Parathyroid adenoma (tissue), 2 donors: ENCODE data around the gene PTTG1IP.

ENCODE experiments used
- H2AFZ ChIP-seq: fragments of 300-600 bp; sonication (generic); one replicate; pipeline ENCODE4 v1.7.0; 2017; ENCODE audit warnings: antibody characterized with exemption, mild to moderate bottlenecking
- H3K27ac ChIP-seq: fragments of 300-600 bp; sonication (generic); one replicate; pipeline ENCODE4 v1.7.0; 2017
- H3K27me3 ChIP-seq: fragments of 300-600 bp; sonication (generic); one replicate; pipeline ENCODE4 v1.7.0; 2017; ENCODE audit warnings: low read length; ENCODE audit not compliant: control insufficient read depth, insufficient read depth
- H3K36me3 ChIP-seq: fragments of 300-600 bp; sonication (generic); one replicate; pipeline ENCODE4 v1.7.0; 2017; ENCODE audit warnings: low read length; ENCODE audit not compliant: control insufficient read depth, insufficient read depth
- H3K4me1 ChIP-seq: fragments of 300-600 bp; sonication (generic); one replicate; pipeline ENCODE4 v1.7.0; 2017; ENCODE audit warnings: control low read depth
- H3K4me2 ChIP-seq: fragments of 300-600 bp; sonication (generic); one replicate; pipeline ENCODE4 v1.7.0; 2017; ENCODE audit warnings: low read length
- H3K4me3 ChIP-seq: fragments of 300-600 bp; sonication (generic); one replicate; pipeline ENCODE4 v1.7.0; 2017; ENCODE audit warnings: low read depth, low read length
- H3K79me2 ChIP-seq: fragments of 300-600 bp; sonication (generic); one replicate; pipeline ENCODE4 v1.7.0; 2017; ENCODE audit warnings: control low read depth
- H3K9ac ChIP-seq: fragments of 300-600 bp; sonication (generic); one replicate; pipeline ENCODE4 v1.7.0; 2017; ENCODE audit warnings: mild to moderate bottlenecking
- H3K9me3 ChIP-seq: fragments of 300-600 bp; sonication (generic); one replicate; pipeline ENCODE4 v1.7.0; 2017; ENCODE audit warnings: low read length; ENCODE audit not compliant: control insufficient read depth
- CTCF ChIP-seq: fragments of 300-600 bp; sonication (generic); IDR thresholded peaks from one replicate; pipeline ENCODE4 v1.7.0; 2017; ENCODE audit warnings: antibody characterized with exemption, mild to moderate bottlenecking
- donor health status: primary hyperparathyroidism.

Gene PTTG1IP

GRCh38 chr21:44892536-44893277 lies 19.2 kb upstream of the PTTG1IP start:
- no peak overlapping the region for H2AFZ ChIP-seq
- peak; percentile 44 for TF ChIP-seq CTCF
- no peak overlapping the region for H3K9ac ChIP-seq
- H3K27ac ChIP-seq, result no peak overlapping the region
- H3K79me2 ChIP-seq, result no peaks in the 10 kb centered on the region
- H3K9me3 ChIP-seq, result no peaks in the 10 kb centered on the region
- no peak overlapping the region for H3K4me3 ChIP-seq
- no peaks in the 10 kb centered on the region for H3K27me3 ChIP-seq
- H3K4me2 ChIP-seq, result no peak overlapping the region
- H3K36me3 ChIP-seq, result no peaks in the 10 kb centered on the region
- H3K4me1 ChIP-seq, result no peaks in the 10 kb centered on the region

GRCh38 chr21:44892095-44892494 lies 18.6 kb upstream of the PTTG1IP start:
- H2AFZ ChIP-seq, result no peak overlapping the region
- H3K4me2 ChIP-seq, result no peak overlapping the region
- H3K27ac ChIP-seq, result no peak overlapping the region
- no peaks in the 10 kb centered on the region for H3K4me1 ChIP-seq
- H3K27me3 ChIP-seq, result no peaks in the 10 kb centered on the region
- no peaks in the 10 kb centered on the region for H3K36me3 ChIP-seq
- H3K4me3 ChIP-seq, result no peak overlapping the region
- no peaks in the 10 kb centered on the region for H3K79me2 ChIP-seq
- H3K9me3 ChIP-seq, result no peaks in the 10 kb centered on the region
- TF ChIP-seq CTCF, result no peak
- no peak overlapping the region for H3K9ac ChIP-seq

- no peaks in the 10 kb centered on the region for H3K4me1 ChIP-seq
- H3K36me3 ChIP-seq, result no peaks in the 10 kb centered on the region
- H3K27me3 ChIP-seq, result no peaks in the 10 kb centered on the region
- no peak overlapping the region for H3K9ac ChIP-seq
- H3K9me3 ChIP-seq, result no peaks in the 10 kb centered on the region
- no peak for TF ChIP-seq CTCF
- H3K27ac ChIP-seq, result no peak overlapping the region
- no peak overlapping the region for H2AFZ ChIP-seq
- no peak overlapping the region for H3K4me2 ChIP-seq
- no peak overlapping the region for H3K4me3 ChIP-seq
- no peaks in the 10 kb centered on the region for H3K79me2 ChIP-seq
Observed at GRCh38 chr21:44891631-44892031, 18.1 kb upstream of the PTTG1IP start.

- TF ChIP-seq CTCF, result no peak
- H3K4me1 ChIP-seq, result no peaks in the 10 kb centered on the region
Observed at GRCh38 chr21:44890961-44891541, 17.6 kb upstream of the PTTG1IP start.

More at GRCh38 chr21:44890961-44891541, 17.6 kb upstream of the PTTG1IP start:
- no peaks in the 10 kb centered on the region for H3K27me3 ChIP-seq
- H3K4me2 ChIP-seq, result no peak overlapping the region
- H3K9ac ChIP-seq, result no peak overlapping the region
- H3K4me3 ChIP-seq, result no peak overlapping the region
- H3K27ac ChIP-seq, result no peak overlapping the region
- H3K9me3 ChIP-seq, result no peaks in the 10 kb centered on the region
- no peaks in the 10 kb centered on the region for H3K79me2 ChIP-seq
- no peak overlapping the region for H2AFZ ChIP-seq
- no peaks in the 10 kb centered on the region for H3K36me3 ChIP-seq
